Endothelial cell of umbilical vein (primary cell): ENCODE results near the gene SREBF1. TPM values are rescaled to one million over a fixed set of nuclear protein-coding genes. Genes with fewer than 3 reads are reported as not detected.

ENCODE experiments used
- BruUV-seq: library from RNA; stranded (reverse); fragments of 400-500 nt; replicated peaks from 2 replicates; lab custom pipeline; 2021; lab: Mats Ljungman, UMichigan
- CTCF ChIA-PET: fragments of 300-600, 350-600 bp; sonication (Branson Sonifier 250); formaldehyde crosslinking; loops from one replicate; lab custom pipeline; 2021; ENCODE audit warnings: antibody characterized with exemption, inconsistent platforms; lab: Charles Lee
- POLR2A ChIA-PET: fragments of 300-600, 350-600 bp; sonication (Branson Sonifier 250); formaldehyde crosslinking; loops from one replicate; lab custom pipeline; 2021; ENCODE audit warnings: antibody characterized with exemption, inconsistent platforms; lab: Charles Lee
- DNase-seq: peaks from one replicate; pipeline ENCODE4 v3.0.0-alpha.2; 2011; ENCODE audit warnings: low read depth, low spot score
- FAIRE-seq: peaks from 2 replicates; lab custom pipeline; 2011; peaks lifted over from hg19 to GRCh38; lab: Jason Lieb, UNC
- H2AFZ ChIP-seq: 2 replicates; pipeline ENCODE4 v1.6.0; 2012; ENCODE audit warnings: low read depth, low read length, control low read depth, inconsistent platforms
- H3K27ac ChIP-seq: 2 replicates; pipeline ENCODE4 v1.5.1; 2011; ENCODE audit warnings: low read depth, mild to moderate bottlenecking, control low read depth, low read length, moderate library complexity; ENCODE audit not compliant: insufficient read depth
- H3K27me3 ChIP-seq, 2 experiments: 2 replicates each; pipeline versions ENCODE4 v1.6.0 to v1.6.1; 2011; ENCODE audit warnings: low read length in 2 of 2, mixed read lengths in 1 of 2; ENCODE audit not compliant: control insufficient read depth in 2 of 2, insufficient read depth in 2 of 2
- H3K36me3 ChIP-seq, 2 experiments: 2 replicates in 1 of 2; 3 replicates in 1 of 2; pipeline ENCODE4 v1.5.1; 2011; ENCODE audit warnings: low read length in 2 of 2, mild to moderate bottlenecking in 1 of 2, moderate library complexity in 1 of 2; ENCODE audit not compliant: control insufficient read depth in 2 of 2, insufficient read depth in 2 of 2; ENCODE audit errors: extremely low read depth in 1 of 2
- H3K4me1 ChIP-seq: 3 replicates; pipeline ENCODE4 v1.5.1; 2011; ENCODE audit warnings: mild to moderate bottlenecking, low read length; ENCODE audit not compliant: control insufficient read depth, insufficient read depth; ENCODE audit errors: extremely low read depth
- H3K4me2 ChIP-seq: 2 replicates; pipeline ENCODE4 v1.6.1; 2011; ENCODE audit warnings: low read length, control low read depth, mixed read lengths; ENCODE audit not compliant: insufficient read depth
- H3K4me3 ChIP-seq, 3 experiments: fragments of 200-600 bp in 1 of 3; sonication (generic), shearing (Covaris generic) in 1 of 3; replicated peaks in 1 of 3; 2 replicates each; pipeline ENCODE4 v1.5.1; 2011 to 2016; ENCODE audit warnings: control low read depth in 3 of 3, low read length in 3 of 3, mild to moderate bottlenecking in 2 of 3, inconsistent platforms in 1 of 3, low read depth in 1 of 3, moderate library complexity in 1 of 3; ENCODE audit not compliant: insufficient read depth in 1 of 3
- H3K79me2 ChIP-seq: 2 replicates; pipeline ENCODE4 v1.6.0; 2012; ENCODE audit warnings: low read length, inconsistent platforms; ENCODE audit not compliant: control insufficient read depth, insufficient read depth
- H3K9ac ChIP-seq: replicated peaks from 2 replicates; pipeline ENCODE3; 2011; ENCODE audit warnings: low read length, control low read depth; ENCODE audit not compliant: insufficient read depth; ENCODE audit errors: extremely low read depth
- H3K9me1 ChIP-seq: replicated peaks from 3 replicates; pipeline ENCODE4 v1.6.0; 2011; ENCODE audit warnings: mild to moderate bottlenecking, low read length; ENCODE audit not compliant: control insufficient read depth, insufficient read depth; ENCODE audit errors: extremely low read depth
- H3K9me3 ChIP-seq: replicated peaks from 2 replicates; pipeline ENCODE4 v1.5.1; 2012; ENCODE audit warnings: low read length, inconsistent platforms; ENCODE audit not compliant: control insufficient read depth, insufficient read depth
- H4K20me1 ChIP-seq: replicated peaks from 2 replicates; pipeline ENCODE3; 2011; ENCODE audit warnings: mild to moderate bottlenecking, low read length; ENCODE audit not compliant: control insufficient read depth, insufficient read depth; ENCODE audit errors: extremely low read depth
- CTCF ChIP-seq, 2 donors: IDR thresholded peaks; 1 replicate in 1 of 2; 2 replicates in 1 of 2; pipeline ENCODE4 v1.5.1; 2011; ENCODE audit warnings: low read length in 2 of 2, mild to moderate bottlenecking in 2 of 2, moderate library complexity in 2 of 2, control low read depth in 1 of 2, inconsistent platforms in 1 of 2, low read depth in 1 of 2; ENCODE audit not compliant: insufficient read depth in 1 of 2; ENCODE audit errors: extremely low read depth in 1 of 2
- EZH2 ChIP-seq: IDR thresholded peaks from 2 replicates; pipeline ENCODE4 v1.6.1; 2012; ENCODE audit warnings: borderline replicate concordance, low read depth, mild to moderate bottlenecking, moderate library complexity, low read length, inconsistent platforms; ENCODE audit not compliant: severe bottlenecking
- FOS ChIP-seq: IDR thresholded peaks from 2 replicates; pipeline ENCODE4 v1.6.1; 2011; ENCODE audit warnings: mild to moderate bottlenecking, low read length, moderate library complexity, borderline replicate concordance; ENCODE audit not compliant: insufficient read depth
- GATA2 ChIP-seq: IDR thresholded peaks from 2 replicates; pipeline ENCODE4 v1.7.0; 2011; ENCODE audit warnings: low read depth, mild to moderate bottlenecking, moderate library complexity, mixed read lengths, low read length; ENCODE audit not compliant: insufficient read length, insufficient read depth
- JUN ChIP-seq: IDR thresholded peaks from 2 replicates; pipeline ENCODE4 v1.6.1; 2011; ENCODE audit warnings: borderline replicate concordance, low read depth; ENCODE audit not compliant: insufficient read length, insufficient read depth
- MAX ChIP-seq: IDR thresholded peaks from 2 replicates; pipeline ENCODE4 v1.6.1; 2011; ENCODE audit not compliant: insufficient read depth, insufficient read length
- MYC ChIP-seq: IDR thresholded peaks from one replicate; pipeline ENCODE4 v1.6.1; 2011; ENCODE audit warnings: mild to moderate bottlenecking, low read depth, low read length
- POLR2A ChIP-seq: IDR thresholded peaks from 2 replicates; pipeline ENCODE4 v1.6.1; 2012; ENCODE audit warnings: low read depth, mild to moderate bottlenecking, control low read depth, low read length
- POLR2AphosphoS5 ChIP-seq: IDR thresholded peaks from 2 replicates; pipeline ENCODE4 v1.6.1; 2012; ENCODE audit warnings: low read depth, mild to moderate bottlenecking, control low read depth, low read length, moderate library complexity; ENCODE audit not compliant: insufficient read depth
- dilution Hi-C: fragments of 300-500 bp; cut with MboI; formaldehyde crosslinking; loops from one replicate; pipeline ENCODE4 v1.15.0; 2019; ENCODE audit warnings: low sequenced_read_pairs; ENCODE audit not compliant: extremely low pct_ligation_motif_present
- intact Hi-C: fragments of 100-400 bp; cut with micrococcal nuclease; formaldehyde crosslinking; loops from one replicate; pipeline ENCODE4 v1.10.0; 2022
- polyA plus RNA-seq, 4 experiments: library from polyadenylated mRNA; depleted of rRNA in 3 of 4; stranded (reverse) in 3 of 4; unstranded in 1 of 4; fragments of >200 nt; gene quantifications; 2 replicates each; pipeline versions ENCODE4 v1.2.1 to v1.2.3, GENCODE V29; 2011 to 2012; ENCODE audit warnings: missing spikeins in 1 of 4
- total RNA-seq: library from RNA; stranded (reverse); gene quantifications from 2 replicates; pipeline ENCODE4 v1.2.3, GENCODE V29; 2021

SREBF1 gene
- total and polyA plus RNA-seq, 2 donors (not counting 3 experiments of a cell fraction or from before 2014, with no cell fraction given): 50.4 to 109 TPM

GRCh38 chr17:17852930-17853329 is 16.1 kb upstream of the SREBF1 start:
- Histone ChIP-seq H3K27me3 (no peaks in the 10 kb centered on the region), H3K79me2 (no peaks in the 10 kb centered on the region), H3K4me1 (peaks cover 7% of the 10 kb centered on the region), H3K9me3 (no peaks in the 10 kb centered on the region), H3K27ac (no peak overlapping the region), H4K20me1 (no peaks in the 10 kb centered on the region), H3K9ac (no peak overlapping the region), H3K4me2 (no peak overlapping the region), H2AFZ (no peak overlapping the region), H3K4me3 (no peak overlapping the region), H3K9me1 (no peaks in the 10 kb centered on the region), H3K36me3 (peaks cover 0 to 4% of the 10 kb centered on the region in 2 experiments)
- no peak for TF ChIP-seq MAX
- no peak for TF ChIP-seq EZH2
- ChIA-PET POLR2A (no interaction called here), CTCF (interaction anchor here (1.5 kb wide), 1 partner anchor 12 kb away, joined by 4 read pairs; no protein-coding TSS in a partner anchor)
- BruUV-seq: no TSS peak
- dilution Hi-C loops: no loop called here
- DNase-seq (no peak), FAIRE-seq (no peak)
- intact Hi-C loops: no loop called here

GRCh38 chr17:17851103-17852002 is 14.6 kb upstream of the SREBF1 start:
- Histone ChIP-seq H3K79me2 (no peaks in the 10 kb centered on the region), H3K27ac (no peak overlapping the region), H3K9me1 (no peaks in the 10 kb centered on the region), H3K4me1 (peaks cover 7% of the 10 kb centered on the region), H4K20me1 (no peaks in the 10 kb centered on the region), H3K27me3 (no peaks in the 10 kb centered on the region), H3K4me2 (no peak overlapping the region), H3K9me3 (no peaks in the 10 kb centered on the region), H3K36me3 (peaks cover 0 to 7% of the 10 kb centered on the region in 2 experiments), H3K9ac (no peak overlapping the region), H3K4me3 (no peak overlapping the region), H2AFZ (no peak overlapping the region)
- ChIA-PET CTCF (no interaction called here), POLR2A (no interaction called here)
- TF ChIP-seq POLR2A: no peak
- TF ChIP-seq CTCF (IDR thresholded peaks at IDR 0.05; ENCODE audit: extremely low read depth in 1 of 2, insufficient read depth in 1 of 2, low read depth in 1 of 2, low read length in 2 of 2): no peak
- TF ChIP-seq MYC: no peak
- TF ChIP-seq GATA2: no peak
- TF ChIP-seq FOS: no peak
- TF ChIP-seq POLR2AphosphoS5: no peak
- TF ChIP-seq JUN: no peak
- TF ChIP-seq MAX: no peak
- TF ChIP-seq EZH2: no peak
- BruUV-seq: no TSS peak
- intact Hi-C loops: no loop called here
- dilution Hi-C loops: no loop called here
- FAIRE-seq: no peak
- no peak for DNase-seq
